Measurements from ENCODE around the gene DDX51. TPM values are rescaled to one million over a fixed set of nuclear protein-coding genes. Genes with fewer than 3 reads are reported as not detected.

Gene DDX51
- polyA plus RNA-seq, 2 of the 4 experiments (the other 2 are of a cell fraction), result 10.2 to 22.6 TPM

DNA sequence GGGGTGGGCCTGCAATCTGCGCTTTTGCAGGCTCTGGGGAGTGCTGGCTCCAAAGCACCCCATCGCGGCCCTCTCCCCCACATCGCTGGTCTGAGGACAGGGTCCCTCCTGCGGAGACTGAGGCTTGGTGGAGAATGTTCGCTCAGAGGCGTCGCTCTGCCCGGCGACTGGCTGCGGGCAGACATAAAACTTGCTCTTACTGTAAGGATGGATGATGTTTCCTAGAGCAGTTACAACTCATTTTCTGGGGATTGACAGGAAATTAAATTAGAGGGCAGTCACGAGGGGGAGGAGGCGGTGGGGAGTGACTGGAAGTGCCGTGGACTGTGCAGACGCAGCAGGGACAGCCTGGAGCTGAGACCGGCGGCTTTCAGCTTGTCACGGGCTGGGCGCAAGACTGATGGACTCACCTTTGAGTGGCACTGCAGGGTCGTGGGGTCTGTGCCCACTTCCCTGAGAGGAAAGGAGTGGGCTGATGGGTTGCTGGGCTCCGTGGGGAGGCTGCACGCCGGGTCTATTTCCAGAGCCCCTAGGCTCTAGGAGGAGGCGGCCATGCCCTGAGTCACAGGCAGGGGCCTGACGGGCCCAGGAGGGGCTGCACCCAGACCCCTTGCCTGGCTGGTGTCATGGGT, 32.9 kb upstream of the DDX51 start:
- no peaks in the 10 kb centered on the region for H3K9me3 ChIP-seq
- 85% methylated on average over 24 of the region's 25 CpGs for WGBS (ENCODE audit: missing lambda C conversion rate)
- ATAC-seq (no peak), DNase-seq (ENCODE audit: low read depth in 1 of 2, low spot score in 1 of 2) (no peak), FAIRE-seq (no peak)
- H3K4me2 ChIP-seq, result no peak overlapping the region
- H3K27ac ChIP-seq, result no peak overlapping the region
- H3K4me1 ChIP-seq, result peaks cover 9% of the 10 kb centered on the region; the same call in 2 of the 3 replicates
- ChIA-PET CTCF (interaction anchor here (1.0 kb wide), 1 partner anchor 8 kb away, joined by 4 read pairs; no protein-coding TSS in a partner anchor), POLR2A (no interaction called here)
- H3K4me3 ChIP-seq, result no peak overlapping the region
- TF ChIP-seq MAFK (IDR thresholded peaks at IDR 0.05; ENCODE audit: partially characterized antibody), result no peak
- TF ChIP-seq HOXA7 (CRISPR knock-in tag; IDR thresholded peaks at IDR 0.05), result no peak
- TF ChIP-seq ZNF302 (CRISPR knock-in tag; IDR thresholded peaks at IDR 0.05), result no peak
- TF ChIP-seq NFE2L2 (conservative IDR thresholded peaks at IDR 0.05; ENCODE audit: low read length), result no peak
- TF ChIP-seq HEYL (CRISPR knock-in tag; IDR thresholded peaks at IDR 0.05), result no peak
- no peak for TF ChIP-seq CHD2 (IDR thresholded peaks at IDR 0.05; ENCODE audit: low read length, partially characterized antibody)
- TF ChIP-seq, protein P1, sequence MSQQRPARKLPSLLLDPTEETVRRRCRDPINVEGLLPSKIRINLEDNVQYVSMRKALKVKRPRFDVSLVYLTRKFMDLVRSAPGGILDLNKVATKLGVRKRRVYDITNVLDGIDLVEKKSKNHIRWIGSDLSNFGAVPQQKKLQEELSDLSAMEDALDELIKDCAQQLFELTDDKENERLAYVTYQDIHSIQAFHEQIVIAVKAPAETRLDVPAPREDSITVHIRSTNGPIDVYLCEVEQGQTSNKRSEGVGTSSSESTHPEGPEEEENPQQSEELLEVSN (IDR thresholded peaks at IDR 0.05; ENCODE audit: borderline replicate concordance, low read depth), result no peak
- TF ChIP-seq KDM5A (IDR thresholded peaks at IDR 0.05), result no peak
- no peak for TF ChIP-seq RNF2 (IDR thresholded peaks at IDR 0.05; ENCODE audit: borderline replicate concordance, low read depth)
- TF ChIP-seq CHD4 (IDR thresholded peaks at IDR 0.05; ENCODE audit: borderline replicate concordance), result no peak
- TF ChIP-seq ESRRA (IDR thresholded peaks at IDR 0.05; ENCODE audit: borderline replicate concordance, low read length), result no peak
- TF ChIP-seq, protein P2, sequence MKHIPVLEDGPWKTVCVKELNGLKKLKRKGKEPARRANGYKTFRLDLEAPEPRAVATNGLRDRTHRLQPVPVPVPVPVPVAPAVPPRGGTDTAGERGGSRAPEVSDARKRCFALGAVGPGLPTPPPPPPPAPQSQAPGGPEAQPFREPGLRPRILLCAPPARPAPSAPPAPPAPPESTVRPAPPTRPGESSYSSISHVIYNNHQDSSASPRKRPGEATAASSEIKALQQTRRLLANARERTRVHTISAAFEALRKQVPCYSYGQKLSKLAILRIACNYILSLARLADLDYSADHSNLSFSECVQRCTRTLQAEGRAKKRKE (CRISPR knock-in tag; IDR thresholded peaks at IDR 0.05; ENCODE audit: low read depth), result no peak
- TF ChIP-seq CBX8 (IDR thresholded peaks at IDR 0.05), result no peak
- no peak for TF ChIP-seq EP300 (IDR thresholded peaks at IDR 0.05)
- TF ChIP-seq, protein P3, sequence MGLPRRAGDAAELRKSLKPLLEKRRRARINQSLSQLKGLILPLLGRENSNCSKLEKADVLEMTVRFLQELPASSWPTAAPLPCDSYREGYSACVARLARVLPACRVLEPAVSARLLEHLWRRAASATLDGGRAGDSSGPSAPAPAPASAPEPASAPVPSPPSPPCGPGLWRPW (IDR thresholded peaks at IDR 0.05), result no peak
- TF ChIP-seq FOXS1 (CRISPR knock-in tag; IDR thresholded peaks at IDR 0.05), result no peak
- TF ChIP-seq, protein P4, sequence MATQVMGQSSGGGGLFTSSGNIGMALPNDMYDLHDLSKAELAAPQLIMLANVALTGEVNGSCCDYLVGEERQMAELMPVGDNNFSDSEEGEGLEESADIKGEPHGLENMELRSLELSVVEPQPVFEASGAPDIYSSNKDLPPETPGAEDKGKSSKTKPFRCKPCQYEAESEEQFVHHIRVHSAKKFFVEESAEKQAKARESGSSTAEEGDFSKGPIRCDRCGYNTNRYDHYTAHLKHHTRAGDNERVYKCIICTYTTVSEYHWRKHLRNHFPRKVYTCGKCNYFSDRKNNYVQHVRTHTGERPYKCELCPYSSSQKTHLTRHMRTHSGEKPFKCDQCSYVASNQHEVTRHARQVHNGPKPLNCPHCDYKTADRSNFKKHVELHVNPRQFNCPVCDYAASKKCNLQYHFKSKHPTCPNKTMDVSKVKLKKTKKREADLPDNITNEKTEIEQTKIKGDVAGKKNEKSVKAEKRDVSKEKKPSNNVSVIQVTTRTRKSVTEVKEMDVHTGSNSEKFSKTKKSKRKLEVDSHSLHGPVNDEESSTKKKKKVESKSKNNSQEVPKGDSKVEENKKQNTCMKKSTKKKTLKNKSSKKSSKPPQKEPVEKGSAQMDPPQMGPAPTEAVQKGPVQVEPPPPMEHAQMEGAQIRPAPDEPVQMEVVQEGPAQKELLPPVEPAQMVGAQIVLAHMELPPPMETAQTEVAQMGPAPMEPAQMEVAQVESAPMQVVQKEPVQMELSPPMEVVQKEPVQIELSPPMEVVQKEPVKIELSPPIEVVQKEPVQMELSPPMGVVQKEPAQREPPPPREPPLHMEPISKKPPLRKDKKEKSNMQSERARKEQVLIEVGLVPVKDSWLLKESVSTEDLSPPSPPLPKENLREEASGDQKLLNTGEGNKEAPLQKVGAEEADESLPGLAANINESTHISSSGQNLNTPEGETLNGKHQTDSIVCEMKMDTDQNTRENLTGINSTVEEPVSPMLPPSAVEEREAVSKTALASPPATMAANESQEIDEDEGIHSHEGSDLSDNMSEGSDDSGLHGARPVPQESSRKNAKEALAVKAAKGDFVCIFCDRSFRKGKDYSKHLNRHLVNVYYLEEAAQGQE (IDR thresholded peaks at IDR 0.05), result no peak

DNA sequence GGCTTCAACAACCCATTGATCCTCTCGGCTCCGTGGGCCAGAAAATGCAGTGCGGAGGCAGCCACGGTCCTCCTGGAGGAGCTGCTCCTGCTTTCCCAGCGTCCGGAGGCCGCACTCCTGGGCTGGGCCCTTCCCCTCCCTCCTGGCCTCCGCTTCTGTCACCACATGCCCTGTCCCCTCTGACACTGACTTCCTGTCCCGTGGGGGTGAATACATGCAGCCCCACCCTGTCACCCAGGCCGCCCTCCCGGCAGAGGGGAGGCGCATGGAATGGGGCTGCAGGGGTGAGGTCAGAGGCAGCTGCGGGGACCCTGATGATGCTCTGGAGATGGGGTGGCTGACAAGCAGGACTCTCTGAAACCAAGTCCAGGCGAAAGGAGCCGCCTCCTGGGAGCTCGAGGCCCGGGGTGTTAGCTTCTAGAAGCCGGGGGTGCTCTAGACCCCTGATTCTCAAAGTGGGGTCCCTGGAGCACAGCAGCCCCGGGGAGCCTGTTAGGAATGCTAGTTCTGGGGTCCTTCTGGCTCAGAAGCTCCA, 32.3 kb upstream of the DDX51 start:
- H3K27ac ChIP-seq, result no peak overlapping the region
- H3K4me1 ChIP-seq, result peaks cover 9% of the 10 kb centered on the region; the same call in 2 of the 3 replicates
- FAIRE-seq, result no peak
- H3K4me3 ChIP-seq, result no peak overlapping the region
- WGBS (ENCODE audit: missing lambda C conversion rate), result 65% methylated on average over 16 of the region's 19 CpGs
- ATAC-seq, result no peak
- no peaks in the 10 kb centered on the region for H3K9me3 ChIP-seq
- TF ChIP-seq EP300 (IDR thresholded peaks at IDR 0.05), result no peak
- TF ChIP-seq ZSCAN20 (CRISPR knock-in tag; IDR thresholded peaks at IDR 0.05), result no peak
- TF ChIP-seq CEBPB (IDR thresholded peaks at IDR 0.05), result no peak
- TF ChIP-seq RAD21 (conservative IDR thresholded peaks at IDR 0.05 in 1 of 2, IDR thresholded peaks at IDR 0.05 in 1 of 2), result no peak
- TF ChIP-seq BHLHE40 (IDR thresholded peaks at IDR 0.05; ENCODE audit: low read depth, low read length), result no peak
- no peak for TF ChIP-seq CBX8 (IDR thresholded peaks at IDR 0.05)
- TF ChIP-seq NFE2L2 (conservative IDR thresholded peaks at IDR 0.05; ENCODE audit: low read length), result no peak
- TF ChIP-seq JUNB (IDR thresholded peaks at IDR 0.05), result no peak
- H3K4me2 ChIP-seq, result no peak overlapping the region
- DNase-seq (ENCODE audit: low read depth in 1 of 2, low spot score in 1 of 2), result no peak
- ChIA-PET POLR2A (no interaction called here), CTCF (interaction anchor here (1.0 to 2.6 kb wide), 4 partner anchors 8 to 438 kb away, joined by 4 to 7 read pairs (median 5); no protein-coding TSS in a partner anchor)

Data from A549 (cell line).